Astrocyte (in vitro differentiated cells and primary cell): ENCODE data around the gene LYPD6B.

Source experiments
- EZH2 ChIP-seq: IDR thresholded peaks from 2 replicates; pipeline ENCODE4 v1.6.1; 2012; ENCODE audit warnings: mild to moderate bottlenecking, low read length, inconsistent platforms; ENCODE audit not compliant: insufficient read depth
- TF ChIP-seq, protein P1 (sequence below): IDR thresholded peaks from 2 replicates; pipeline ENCODE4 v1.5.1; 2011; ENCODE audit warnings: low read depth, mild to moderate bottlenecking, inconsistent platforms, low read length, moderate library complexity; ENCODE audit not compliant: insufficient read depth

DNA sequence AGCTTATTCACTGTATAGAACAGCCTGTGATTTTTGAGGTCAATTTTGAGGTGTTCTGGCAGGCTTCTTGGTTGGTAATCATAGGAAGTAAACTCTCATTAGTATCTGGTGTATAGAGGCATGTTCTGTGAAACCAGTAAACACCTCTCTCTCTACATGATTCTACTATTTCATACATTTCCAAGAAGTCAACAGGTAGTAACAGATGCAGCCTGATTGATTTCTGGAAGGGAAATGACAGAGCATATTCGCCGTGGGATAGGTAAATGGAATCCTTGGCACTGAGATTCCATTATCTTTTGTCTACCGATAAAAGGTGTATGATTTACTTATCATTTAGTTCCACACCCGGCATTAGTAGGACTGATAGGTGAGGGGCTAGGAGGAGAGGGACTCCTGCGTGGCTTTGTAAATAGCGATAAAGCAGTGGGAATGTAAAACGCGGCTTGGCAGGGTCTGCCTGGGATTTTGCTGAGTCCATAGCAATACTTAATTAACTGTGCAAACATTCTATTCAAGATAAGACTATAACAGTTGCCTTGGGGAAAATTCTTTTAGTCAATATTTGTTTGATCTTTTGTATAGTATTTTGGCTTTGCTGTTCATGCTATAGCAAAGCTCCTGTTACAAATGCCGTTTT, 32.3 kb downstream of the LYPD6B start:
- TF ChIP-seq, protein P1, sequence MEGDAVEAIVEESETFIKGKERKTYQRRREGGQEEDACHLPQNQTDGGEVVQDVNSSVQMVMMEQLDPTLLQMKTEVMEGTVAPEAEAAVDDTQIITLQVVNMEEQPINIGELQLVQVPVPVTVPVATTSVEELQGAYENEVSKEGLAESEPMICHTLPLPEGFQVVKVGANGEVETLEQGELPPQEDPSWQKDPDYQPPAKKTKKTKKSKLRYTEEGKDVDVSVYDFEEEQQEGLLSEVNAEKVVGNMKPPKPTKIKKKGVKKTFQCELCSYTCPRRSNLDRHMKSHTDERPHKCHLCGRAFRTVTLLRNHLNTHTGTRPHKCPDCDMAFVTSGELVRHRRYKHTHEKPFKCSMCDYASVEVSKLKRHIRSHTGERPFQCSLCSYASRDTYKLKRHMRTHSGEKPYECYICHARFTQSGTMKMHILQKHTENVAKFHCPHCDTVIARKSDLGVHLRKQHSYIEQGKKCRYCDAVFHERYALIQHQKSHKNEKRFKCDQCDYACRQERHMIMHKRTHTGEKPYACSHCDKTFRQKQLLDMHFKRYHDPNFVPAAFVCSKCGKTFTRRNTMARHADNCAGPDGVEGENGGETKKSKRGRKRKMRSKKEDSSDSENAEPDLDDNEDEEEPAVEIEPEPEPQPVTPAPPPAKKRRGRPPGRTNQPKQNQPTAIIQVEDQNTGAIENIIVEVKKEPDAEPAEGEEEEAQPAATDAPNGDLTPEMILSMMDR: no peak
- no peak for TF ChIP-seq EZH2
